ENCODE measurements around the gene GLRB.

DNA sequence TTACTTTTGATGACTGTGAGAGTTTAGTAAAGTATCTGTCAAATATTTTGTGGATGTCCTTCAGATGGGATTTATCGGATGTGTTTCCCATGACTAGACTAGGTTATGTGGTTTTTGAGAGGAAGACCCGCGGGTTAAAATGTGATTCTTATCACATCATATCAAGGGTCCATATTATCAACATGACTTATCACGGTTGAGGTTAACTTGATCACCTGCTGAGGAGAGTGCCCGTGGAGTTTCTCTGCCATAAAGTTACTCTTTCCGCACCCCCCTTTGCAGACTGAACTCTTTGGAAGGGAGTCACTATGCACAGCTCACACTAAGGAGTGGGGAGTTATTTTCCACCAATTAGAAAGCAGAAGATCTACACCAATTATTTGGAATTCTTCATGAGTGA, 38.7 kb downstream of the GLRB start:
- TF ChIP-seq, protein P1, sequence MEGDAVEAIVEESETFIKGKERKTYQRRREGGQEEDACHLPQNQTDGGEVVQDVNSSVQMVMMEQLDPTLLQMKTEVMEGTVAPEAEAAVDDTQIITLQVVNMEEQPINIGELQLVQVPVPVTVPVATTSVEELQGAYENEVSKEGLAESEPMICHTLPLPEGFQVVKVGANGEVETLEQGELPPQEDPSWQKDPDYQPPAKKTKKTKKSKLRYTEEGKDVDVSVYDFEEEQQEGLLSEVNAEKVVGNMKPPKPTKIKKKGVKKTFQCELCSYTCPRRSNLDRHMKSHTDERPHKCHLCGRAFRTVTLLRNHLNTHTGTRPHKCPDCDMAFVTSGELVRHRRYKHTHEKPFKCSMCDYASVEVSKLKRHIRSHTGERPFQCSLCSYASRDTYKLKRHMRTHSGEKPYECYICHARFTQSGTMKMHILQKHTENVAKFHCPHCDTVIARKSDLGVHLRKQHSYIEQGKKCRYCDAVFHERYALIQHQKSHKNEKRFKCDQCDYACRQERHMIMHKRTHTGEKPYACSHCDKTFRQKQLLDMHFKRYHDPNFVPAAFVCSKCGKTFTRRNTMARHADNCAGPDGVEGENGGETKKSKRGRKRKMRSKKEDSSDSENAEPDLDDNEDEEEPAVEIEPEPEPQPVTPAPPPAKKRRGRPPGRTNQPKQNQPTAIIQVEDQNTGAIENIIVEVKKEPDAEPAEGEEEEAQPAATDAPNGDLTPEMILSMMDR (IDR thresholded peaks at IDR 0.05) = no peak
- TF ChIP-seq POLR2AphosphoS5 (IDR thresholded peaks at IDR 0.05) = no peak

All from breast epithelium (tissue), 3 donors.